ENCODE results near the gene NCOA3. TPM values are rescaled to one million over a fixed set of nuclear protein-coding genes. Genes with fewer than 3 reads are reported as not detected.
A peak's percentile ranks its signal among the peaks of the same experiment; 100 is the strongest.

NCOA3 gene
- total and polyA plus RNA-seq, 3 donors from 2014 or later, result 18.1 to 32.5 (median 27.6) TPM

DNA sequence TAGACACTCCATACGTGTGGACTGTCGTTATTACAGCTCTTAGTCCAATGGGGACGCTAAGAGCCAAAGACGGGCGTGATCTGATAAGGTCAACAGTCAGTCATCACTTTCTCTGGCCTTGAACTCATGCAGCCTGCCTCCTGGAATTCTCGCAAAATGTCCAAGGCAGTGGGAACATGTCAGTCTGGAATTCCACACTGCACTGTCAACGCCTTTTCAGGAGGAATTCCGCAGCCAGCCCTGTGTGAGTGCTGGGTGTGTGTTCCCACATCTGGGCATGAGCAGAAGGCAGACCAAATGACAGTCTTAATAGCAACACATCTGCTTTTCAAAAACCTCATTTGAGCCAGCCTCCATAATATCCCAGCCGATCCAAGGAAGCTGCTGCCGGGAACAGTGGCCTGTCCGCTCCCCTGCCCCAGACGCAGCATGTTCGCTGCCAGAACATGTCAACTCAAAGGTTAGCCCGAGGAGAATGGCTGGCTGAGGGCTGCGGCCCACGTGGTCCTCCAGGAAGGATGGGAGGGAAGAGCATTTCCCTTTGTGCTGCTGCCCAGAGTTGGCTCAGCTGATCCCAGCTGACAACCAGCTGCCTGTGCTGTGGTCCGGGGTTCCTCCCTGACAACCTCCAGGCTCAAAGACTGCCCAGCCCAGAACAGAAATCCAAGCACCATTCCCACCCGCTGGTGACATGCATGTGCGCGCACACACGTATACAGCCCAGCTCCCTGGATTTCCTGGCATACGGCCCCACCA is 180.5 kb downstream of the NCOA3 start:
- Histone ChIP-seq H3K36me3 (ENCODE audit: low read depth, missing control alignments) (no peaks in the 10 kb centered on the region), H3K9me3 (no peaks in the 10 kb centered on the region), H3K27ac (no peak overlapping the region), H3K27me3 (no peaks in the 10 kb centered on the region), H3K4me3 (no peak overlapping the region), H3K4me1 (no peaks in the 10 kb centered on the region)
- intact Hi-C loops (cut with DNase I; ENCODE audit: low total_unique reads), result no loop called here
- peak; percentile 65 for DNase-seq
- 51 to 70% methylated on average over 12 to 22 of the region's 22 CpGs for WGBS, 2 donors
- TF ChIP-seq, protein P1, sequence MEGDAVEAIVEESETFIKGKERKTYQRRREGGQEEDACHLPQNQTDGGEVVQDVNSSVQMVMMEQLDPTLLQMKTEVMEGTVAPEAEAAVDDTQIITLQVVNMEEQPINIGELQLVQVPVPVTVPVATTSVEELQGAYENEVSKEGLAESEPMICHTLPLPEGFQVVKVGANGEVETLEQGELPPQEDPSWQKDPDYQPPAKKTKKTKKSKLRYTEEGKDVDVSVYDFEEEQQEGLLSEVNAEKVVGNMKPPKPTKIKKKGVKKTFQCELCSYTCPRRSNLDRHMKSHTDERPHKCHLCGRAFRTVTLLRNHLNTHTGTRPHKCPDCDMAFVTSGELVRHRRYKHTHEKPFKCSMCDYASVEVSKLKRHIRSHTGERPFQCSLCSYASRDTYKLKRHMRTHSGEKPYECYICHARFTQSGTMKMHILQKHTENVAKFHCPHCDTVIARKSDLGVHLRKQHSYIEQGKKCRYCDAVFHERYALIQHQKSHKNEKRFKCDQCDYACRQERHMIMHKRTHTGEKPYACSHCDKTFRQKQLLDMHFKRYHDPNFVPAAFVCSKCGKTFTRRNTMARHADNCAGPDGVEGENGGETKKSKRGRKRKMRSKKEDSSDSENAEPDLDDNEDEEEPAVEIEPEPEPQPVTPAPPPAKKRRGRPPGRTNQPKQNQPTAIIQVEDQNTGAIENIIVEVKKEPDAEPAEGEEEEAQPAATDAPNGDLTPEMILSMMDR (IDR thresholded peaks at IDR 0.05), result no peak
- TF ChIP-seq POLR2A (IDR thresholded peaks at IDR 0.05), result no peak

DNA sequence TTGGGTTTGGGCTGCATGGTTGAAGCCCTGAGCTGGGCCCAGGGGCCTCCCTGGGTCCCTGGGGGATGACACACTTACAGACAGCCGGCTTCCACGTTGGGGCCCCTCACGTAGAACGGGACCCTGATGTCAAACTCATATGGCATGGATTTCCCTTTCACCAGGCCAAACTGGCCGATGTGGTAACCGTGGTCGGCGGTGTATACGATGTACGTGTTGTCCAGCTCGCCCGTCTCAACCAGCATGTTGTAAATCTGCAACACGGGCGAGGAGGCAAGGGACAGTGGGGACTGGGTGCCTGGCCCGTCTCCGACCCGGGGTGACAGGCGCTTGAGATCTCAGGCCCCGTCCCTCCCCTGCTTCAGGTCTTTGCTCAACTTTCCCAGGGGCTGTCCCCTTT is 181.2 kb downstream of the NCOA3 start:
- 83 to 94% methylated on average over 14 to 19 of the region's 19 CpGs for WGBS, 2 donors
- H3K27me3 ChIP-seq, result no peaks in the 10 kb centered on the region
- no peak overlapping the region for H3K4me3 ChIP-seq
- TF ChIP-seq POLR2A (IDR thresholded peaks at IDR 0.05), result no peak
- TF ChIP-seq, protein P1 (IDR thresholded peaks at IDR 0.05), result no peak
- no peak for DNase-seq
- H3K36me3 ChIP-seq (ENCODE audit: low read depth, missing control alignments), result no peaks in the 10 kb centered on the region
- intact Hi-C loops (cut with DNase I; ENCODE audit: low total_unique reads), result no loop called here
- H3K27ac ChIP-seq, result no peak overlapping the region
- H3K9me3 ChIP-seq, result no peaks in the 10 kb centered on the region
- H3K4me1 ChIP-seq, result no peaks in the 10 kb centered on the region

DNA sequence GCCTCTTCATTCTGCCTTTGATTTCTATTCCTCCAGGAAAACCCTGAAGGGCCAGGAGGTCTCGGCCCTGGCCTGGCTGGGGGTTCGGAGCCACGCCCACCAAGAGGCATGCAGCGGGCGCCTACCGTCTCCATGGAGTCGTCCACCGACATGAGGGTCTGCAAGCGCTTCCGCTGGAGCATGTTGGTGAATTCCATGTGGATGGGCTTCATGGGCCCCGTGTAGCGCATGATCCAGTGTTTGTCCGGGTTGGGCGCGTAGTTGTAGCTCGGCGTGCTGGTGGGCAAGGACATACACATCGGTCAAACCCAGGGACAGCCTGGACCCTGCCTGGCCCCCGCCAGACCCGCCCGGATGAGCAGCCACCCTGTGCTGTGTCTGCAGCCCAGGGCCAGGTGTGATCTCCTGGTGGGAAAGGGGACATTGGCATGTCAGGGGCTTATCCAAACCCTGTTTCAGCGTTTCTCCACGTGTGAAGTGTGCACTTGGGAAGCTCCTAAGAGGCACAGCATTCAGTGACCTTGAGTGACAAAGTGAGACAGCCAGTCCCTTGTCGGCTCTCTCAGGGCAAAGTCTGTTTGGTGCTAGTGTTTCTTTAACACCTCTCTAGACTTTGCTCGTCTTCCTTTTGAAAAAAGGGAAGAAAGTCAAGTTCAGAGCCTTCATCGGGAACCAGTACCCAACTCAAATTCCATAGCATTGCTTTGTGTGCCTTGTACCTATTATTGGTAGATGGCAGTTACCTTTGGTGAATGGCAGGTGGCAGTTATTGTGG is 182.8 kb downstream of the NCOA3 start:
- intact Hi-C loops (cut with DNase I; ENCODE audit: low total_unique reads), result no loop called here
- 83 to 88% methylated on average over 17 to 26 of the region's 26 CpGs for WGBS, 2 donors
- Histone ChIP-seq H3K27ac (no peak overlapping the region), H3K4me3 (no peak overlapping the region), H3K4me1 (no peaks in the 10 kb centered on the region), H3K27me3 (no peaks in the 10 kb centered on the region), H3K36me3 (ENCODE audit: low read depth, missing control alignments) (no peaks in the 10 kb centered on the region), H3K9me3 (no peaks in the 10 kb centered on the region)
- TF ChIP-seq POLR2A (IDR thresholded peaks at IDR 0.05), result no peak
- TF ChIP-seq, protein P1 (IDR thresholded peaks at IDR 0.05), result no peak
- DNase-seq, result no peak

DNA sequence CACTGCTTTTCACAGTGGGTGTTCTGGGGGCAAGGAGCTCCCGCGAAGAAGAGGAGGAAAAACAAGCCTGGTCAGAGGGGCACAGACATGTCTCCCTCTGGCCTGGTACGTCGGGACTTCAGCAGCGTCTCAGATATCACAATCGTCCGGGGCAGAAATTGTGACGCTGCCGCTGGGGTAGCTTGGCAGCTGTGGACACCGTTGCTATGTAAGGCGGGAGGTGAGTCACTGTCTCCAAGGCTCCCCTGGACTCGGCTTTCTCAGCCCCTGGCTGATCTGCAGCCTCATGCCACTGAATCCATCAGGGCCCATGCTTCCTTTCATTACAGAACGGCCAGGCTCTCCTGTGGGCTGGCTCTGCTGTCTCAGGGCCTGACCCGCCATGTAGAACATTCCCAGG is 184.9 kb downstream of the NCOA3 start:
- no peak overlapping the region for H3K27ac ChIP-seq
- no peaks in the 10 kb centered on the region for H3K9me3 ChIP-seq
- H3K4me3 ChIP-seq, result no peak overlapping the region
- 80 to 91% methylated on average over 1 to 14 of the region's 14 CpGs for WGBS, 2 donors
- intact Hi-C loops (cut with DNase I; ENCODE audit: low total_unique reads), result no loop called here
- H3K4me1 ChIP-seq, result no peaks in the 10 kb centered on the region
- H3K36me3 ChIP-seq (ENCODE audit: low read depth, missing control alignments), result no peaks in the 10 kb centered on the region
- H3K27me3 ChIP-seq, result no peaks in the 10 kb centered on the region
- DNase-seq, result no peak
- no peak for TF ChIP-seq POLR2A (IDR thresholded peaks at IDR 0.05)
- TF ChIP-seq, protein P1 (IDR thresholded peaks at IDR 0.05), result no peak
